GM23338 (cell line): Measurements from ENCODE around the gene MAPK12. TPM values are rescaled to one million over a fixed set of nuclear protein-coding genes. Genes with fewer than 3 reads are reported as not detected.

Source experiments
- ATAC-seq: fragments of 200-7000 bp; cut with Tn5 transposase; 3 replicates; pipeline ENCODE4 v1.9.1; 2020
- DNase-seq: peaks from one replicate; pipeline ENCODE4 v3.0.0-alpha.2; 2015; ENCODE audit warnings: low spot score
- H2AFZ ChIP-seq: fragments of 200-600 bp; sonication (generic); 2 replicates; pipeline ENCODE4 v1.8.0; 2016; ENCODE audit warnings: antibody characterized with exemption, mild to moderate bottlenecking, moderate library complexity
- H3F3A ChIP-seq: fragments of 200-600 bp; sonication (generic); replicated peaks from 2 replicates; pipeline ENCODE4 v1.8.0; 2017; ENCODE audit warnings: antibody characterized with exemption, mixed run types, low read depth
- H3K27ac ChIP-seq: fragments of 200-600 bp; sonication (generic); 2 replicates; pipeline ENCODE4 v1.6.1; 2016; ENCODE audit warnings: low read depth
- H3K27me3 ChIP-seq: fragments of 200-600 bp; sonication (generic); 2 replicates; pipeline ENCODE4 v1.8.0; 2016; ENCODE audit warnings: mild to moderate bottlenecking, mixed run types, moderate library complexity; ENCODE audit not compliant: insufficient read depth
- H3K36me3 ChIP-seq: fragments of 200-600 bp; sonication (generic); 2 replicates; pipeline ENCODE4 v1.8.0; 2016; ENCODE audit warnings: mild to moderate bottlenecking; ENCODE audit not compliant: insufficient read depth
- H3K4me1 ChIP-seq: fragments of 200-600 bp; sonication (generic); 2 replicates; pipeline ENCODE4 v1.8.0; 2016; ENCODE audit warnings: mild to moderate bottlenecking, moderate library complexity; ENCODE audit not compliant: insufficient read depth
- H3K4me2 ChIP-seq: fragments of 200-600 bp; sonication (generic); 2 replicates; pipeline ENCODE4 v1.7.1; 2017; ENCODE audit warnings: mixed run types
- H3K4me3 ChIP-seq: fragments of 200-600 bp; sonication (generic); 2 replicates; pipeline ENCODE4 v1.6.1; 2016; ENCODE audit warnings: mixed run types
- H3K79me2 ChIP-seq: fragments of 200-600 bp; sonication (generic); replicated peaks from 2 replicates; pipeline ENCODE4 v1.8.0; 2017; ENCODE audit warnings: mild to moderate bottlenecking; ENCODE audit not compliant: insufficient read depth
- H3K9me2 ChIP-seq: fragments of 200-600 bp; sonication (generic); 2 replicates; pipeline ENCODE4 v1.8.0; 2017; ENCODE audit not compliant: insufficient read depth
- H4K20me1 ChIP-seq: fragments of 200-600 bp; sonication (generic); replicated peaks from 2 replicates; pipeline ENCODE4 v1.8.0; 2017; ENCODE audit warnings: mild to moderate bottlenecking; ENCODE audit not compliant: insufficient read depth
- H3K27ac Mint-ChIP-seq: 2 replicates; pipeline ENCODE4 v1.8.0; 2020; ENCODE audit warnings: inconsistent platforms, mild to moderate bottlenecking, moderate library complexity, mixed read lengths
- H3K27me3 Mint-ChIP-seq: 3 replicates; pipeline ENCODE4 v1.8.0; 2022; ENCODE audit warnings: low read depth, mild to moderate bottlenecking, moderate library complexity, mixed read lengths, inconsistent platforms; ENCODE audit not compliant: insufficient read depth, poor library complexity
- H3K36me3 Mint-ChIP-seq: 3 replicates; pipeline ENCODE4 v1.8.0; 2021; ENCODE audit warnings: low read depth, mild to moderate bottlenecking, inconsistent platforms, moderate library complexity, mixed read lengths
- H3K4me1 Mint-ChIP-seq: 3 replicates; pipeline ENCODE4 v1.8.0; 2020; ENCODE audit warnings: mild to moderate bottlenecking, inconsistent platforms, mixed read lengths
- H3K4me3 Mint-ChIP-seq: 3 replicates; pipeline ENCODE4 v1.8.0; 2021; ENCODE audit warnings: moderate library complexity, mild to moderate bottlenecking, inconsistent platforms, mixed read lengths
- H3K9me3 Mint-ChIP-seq: 3 replicates; pipeline ENCODE4 v1.8.0; 2020; ENCODE audit warnings: moderate library complexity, mild to moderate bottlenecking, inconsistent platforms, mixed read lengths
- CREB1 ChIP-seq: fragments of 250-450 bp; sonication (Bioruptor Pico); IDR thresholded peaks from 2 replicates; pipeline ENCODE4 v1.5.0; 2020; ENCODE audit warnings: low read depth, mild to moderate bottlenecking, moderate library complexity
- EZH2 ChIP-seq: fragments of 200-600 bp; sonication (generic); IDR thresholded peaks from one replicate; pipeline ENCODE4 v1.8.0; 2017; ENCODE audit warnings: antibody characterized with exemption, mild to moderate bottlenecking, low read depth; ENCODE audit not compliant: unreplicated experiment
- EZH2phosphoT487 ChIP-seq: fragments of 200-600 bp; sonication (generic); IDR thresholded peaks from one replicate; pipeline ENCODE4 v1.8.1; 2018; ENCODE audit warnings: antibody characterized with exemption; ENCODE audit not compliant: unreplicated experiment
- JUNB ChIP-seq: IDR thresholded peaks from one replicate; pipeline ENCODE4 v1.6.1; 2016; ENCODE audit warnings: antibody characterized with exemption; ENCODE audit not compliant: unreplicated experiment
- NANOG ChIP-seq: IDR thresholded peaks from 2 replicates; pipeline ENCODE4 v1.6.1; 2016; ENCODE audit warnings: antibody characterized with exemption, borderline replicate concordance
- POLR2AphosphoS5 ChIP-seq: IDR thresholded peaks from 2 replicates; pipeline ENCODE4 v1.6.1; 2016; ENCODE audit warnings: antibody characterized with exemption, low read depth
- STAT1 ChIP-seq: IDR thresholded peaks from one replicate; pipeline ENCODE4 v1.6.1; 2016; ENCODE audit warnings: antibody characterized with exemption; ENCODE audit not compliant: unreplicated experiment
- ZNF114 ChIP-seq: fragments of 250-450 bp; sonication (Bioruptor Pico); IDR thresholded peaks from 2 replicates; pipeline ENCODE4 v1.5.0; 2020; ENCODE audit warnings: mild to moderate bottlenecking, moderate library complexity
- ZNF331 ChIP-seq: fragments of 250-450 bp; sonication (Bioruptor Pico); IDR thresholded peaks from 2 replicates; pipeline ENCODE4 v1.5.0; 2020; ENCODE audit warnings: low read depth, mild to moderate bottlenecking, moderate library complexity
- polyA plus RNA-seq: library from polyadenylated mRNA; unstranded; fragments of >200 nt; fragmentation: Nextera tagmentation; extraction: Ambion mirVana; gene quantifications from 2 replicates; pipeline ENCODE4 v1.2.1, GENCODE V29; 2016
- total RNA-seq: library from RNA; depleted of rRNA; stranded (reverse); fragments of >200 nt; shearing (Covaris generic); gene quantifications from 2 replicates; pipeline ENCODE4 v1.2.3, GENCODE V29; 2014
- TF ChIP-seq, protein P1 (sequence below): IDR thresholded peaks from one replicate; pipeline ENCODE4 v1.6.1; 2018; ENCODE audit warnings: antibody characterized with exemption; ENCODE audit not compliant: unreplicated experiment
- TF ChIP-seq, protein P2 (sequence below): IDR thresholded peaks from 2 replicates; pipeline ENCODE4 v1.6.1; 2016; ENCODE audit warnings: antibody characterized with exemption
- TF ChIP-seq, protein P3 (sequence below), 2 experiments: fragments of 200-600 bp in 1 of 2; sonication (generic) in 1 of 2; conservative IDR thresholded peaks; 2 replicates each; pipeline versions ENCODE4 v1.5.1 to v1.6.1; 2016 to 2017; ENCODE audit warnings: antibody characterized with exemption in 2 of 2, low read depth in 2 of 2, mild to moderate bottlenecking in 2 of 2, moderate library complexity in 1 of 2
- TF ChIP-seq, protein P4 (sequence below): fragments of 250-450 bp; sonication (Bioruptor Pico); IDR thresholded peaks from 2 replicates; pipeline ENCODE4 v1.5.0; 2020; ENCODE audit warnings: mild to moderate bottlenecking, moderate library complexity

The MAPK12 gene
- total and polyA plus RNA-seq, 2 experiments from 2014 or later, result 10.4 to 26.1 TPM

DNA sequence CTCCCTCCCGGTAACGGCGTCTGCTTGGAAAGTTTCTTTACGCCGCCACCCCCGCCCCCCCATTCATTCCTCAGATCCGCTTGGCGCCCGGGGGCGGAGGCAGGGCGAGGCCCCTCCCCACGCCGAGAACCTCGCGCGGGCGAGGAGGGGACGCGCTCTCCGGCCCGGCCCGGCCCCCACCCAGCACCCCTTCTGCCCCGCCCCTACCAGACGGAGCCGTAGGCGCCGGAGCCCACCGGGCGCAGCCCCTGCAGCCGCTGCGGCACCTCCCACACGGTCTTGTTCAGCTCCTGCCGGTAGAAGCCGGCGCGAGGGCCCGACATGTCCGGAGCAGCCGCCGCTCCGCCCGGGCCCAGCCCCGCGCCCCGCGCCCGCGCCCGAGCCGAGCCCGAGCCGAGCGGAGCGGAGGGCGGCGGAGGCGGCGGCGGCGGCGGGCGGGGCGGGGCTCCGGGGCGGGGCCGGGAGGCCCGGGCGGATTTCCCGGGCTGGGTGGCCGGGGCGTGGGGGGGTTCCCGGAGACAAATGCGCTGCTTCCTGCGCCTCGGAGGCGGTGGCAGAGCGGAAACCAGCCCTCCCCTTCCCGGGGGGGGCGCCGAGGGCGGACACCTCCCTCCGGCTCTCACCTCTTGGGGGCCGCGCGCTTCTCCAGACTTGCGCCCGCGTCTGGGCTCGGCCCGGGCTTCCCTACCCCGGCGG, 8.6 kb upstream of the MAPK12 start, which contains the start of gene MAPK11:
Gene MAPK11 (minus strand): TSS at position 411 of the 696 bp plus-strand sequence. CDS start 88 bp downstream, at position 323.
- Histone ChIP-seq H3K27ac (no peak within 1 kb of the TSS), H4K20me1 (no peaks in the 10 kb centered on the region; the same call in 1 of the 2 replicates), H3K9me2 (no peaks in the 10 kb centered on the region), H3K4me3 (peak within 1 kb of the TSS; percentile 63), H3K27me3 (peaks cover 61% of the 10 kb centered on the region), H3K36me3 (no peaks in the 10 kb centered on the region), H2AFZ (no peak within 1 kb of the TSS), H3K4me2 (peak within 1 kb of the TSS; percentile 86), H3K4me1 (peaks cover 6% of the 10 kb centered on the region; the same call in 1 of the 2 replicates), H3F3A (peaks cover 8% of the 10 kb centered on the region; the same call in 1 of the 2 replicates), H3K79me2 (no peaks in the 10 kb centered on the region)
- ATAC-seq (peak; percentile 4), DNase-seq (no peak)
- peaks cover 4% of the 10 kb centered on the region; the same call in 1 of the 3 replicates for H3K4me1 Mint-ChIP-seq
- H3K36me3 Mint-ChIP-seq, result peaks cover 11% of the 10 kb centered on the region
- peaks cover 43% of the 10 kb centered on the region for H3K27me3 Mint-ChIP-seq
- no peaks in the 10 kb centered on the region; the same call in 1 of the 3 replicates for H3K9me3 Mint-ChIP-seq
- peak within 1 kb of the TSS; percentile 60 for H3K4me3 Mint-ChIP-seq
- TF ChIP-seq, protein P1, sequence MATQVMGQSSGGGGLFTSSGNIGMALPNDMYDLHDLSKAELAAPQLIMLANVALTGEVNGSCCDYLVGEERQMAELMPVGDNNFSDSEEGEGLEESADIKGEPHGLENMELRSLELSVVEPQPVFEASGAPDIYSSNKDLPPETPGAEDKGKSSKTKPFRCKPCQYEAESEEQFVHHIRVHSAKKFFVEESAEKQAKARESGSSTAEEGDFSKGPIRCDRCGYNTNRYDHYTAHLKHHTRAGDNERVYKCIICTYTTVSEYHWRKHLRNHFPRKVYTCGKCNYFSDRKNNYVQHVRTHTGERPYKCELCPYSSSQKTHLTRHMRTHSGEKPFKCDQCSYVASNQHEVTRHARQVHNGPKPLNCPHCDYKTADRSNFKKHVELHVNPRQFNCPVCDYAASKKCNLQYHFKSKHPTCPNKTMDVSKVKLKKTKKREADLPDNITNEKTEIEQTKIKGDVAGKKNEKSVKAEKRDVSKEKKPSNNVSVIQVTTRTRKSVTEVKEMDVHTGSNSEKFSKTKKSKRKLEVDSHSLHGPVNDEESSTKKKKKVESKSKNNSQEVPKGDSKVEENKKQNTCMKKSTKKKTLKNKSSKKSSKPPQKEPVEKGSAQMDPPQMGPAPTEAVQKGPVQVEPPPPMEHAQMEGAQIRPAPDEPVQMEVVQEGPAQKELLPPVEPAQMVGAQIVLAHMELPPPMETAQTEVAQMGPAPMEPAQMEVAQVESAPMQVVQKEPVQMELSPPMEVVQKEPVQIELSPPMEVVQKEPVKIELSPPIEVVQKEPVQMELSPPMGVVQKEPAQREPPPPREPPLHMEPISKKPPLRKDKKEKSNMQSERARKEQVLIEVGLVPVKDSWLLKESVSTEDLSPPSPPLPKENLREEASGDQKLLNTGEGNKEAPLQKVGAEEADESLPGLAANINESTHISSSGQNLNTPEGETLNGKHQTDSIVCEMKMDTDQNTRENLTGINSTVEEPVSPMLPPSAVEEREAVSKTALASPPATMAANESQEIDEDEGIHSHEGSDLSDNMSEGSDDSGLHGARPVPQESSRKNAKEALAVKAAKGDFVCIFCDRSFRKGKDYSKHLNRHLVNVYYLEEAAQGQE, result no peak
- TF ChIP-seq ZNF114 (CRISPR knock-in tag) (no peak), POLR2AphosphoS5 (no peak), EZH2phosphoT487 (no peak), STAT1 (no peak), JUNB (no peak), EZH2 (no peak), CREB1 (CRISPR knock-in tag) (no peak), ZNF331 (CRISPR knock-in tag) (no peak), NANOG (no peak)
- TF ChIP-seq, protein P2, sequence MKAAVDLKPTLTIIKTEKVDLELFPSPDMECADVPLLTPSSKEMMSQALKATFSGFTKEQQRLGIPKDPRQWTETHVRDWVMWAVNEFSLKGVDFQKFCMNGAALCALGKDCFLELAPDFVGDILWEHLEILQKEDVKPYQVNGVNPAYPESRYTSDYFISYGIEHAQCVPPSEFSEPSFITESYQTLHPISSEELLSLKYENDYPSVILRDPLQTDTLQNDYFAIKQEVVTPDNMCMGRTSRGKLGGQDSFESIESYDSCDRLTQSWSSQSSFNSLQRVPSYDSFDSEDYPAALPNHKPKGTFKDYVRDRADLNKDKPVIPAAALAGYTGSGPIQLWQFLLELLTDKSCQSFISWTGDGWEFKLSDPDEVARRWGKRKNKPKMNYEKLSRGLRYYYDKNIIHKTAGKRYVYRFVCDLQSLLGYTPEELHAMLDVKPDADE, result no peak
- TF ChIP-seq, protein P3, sequence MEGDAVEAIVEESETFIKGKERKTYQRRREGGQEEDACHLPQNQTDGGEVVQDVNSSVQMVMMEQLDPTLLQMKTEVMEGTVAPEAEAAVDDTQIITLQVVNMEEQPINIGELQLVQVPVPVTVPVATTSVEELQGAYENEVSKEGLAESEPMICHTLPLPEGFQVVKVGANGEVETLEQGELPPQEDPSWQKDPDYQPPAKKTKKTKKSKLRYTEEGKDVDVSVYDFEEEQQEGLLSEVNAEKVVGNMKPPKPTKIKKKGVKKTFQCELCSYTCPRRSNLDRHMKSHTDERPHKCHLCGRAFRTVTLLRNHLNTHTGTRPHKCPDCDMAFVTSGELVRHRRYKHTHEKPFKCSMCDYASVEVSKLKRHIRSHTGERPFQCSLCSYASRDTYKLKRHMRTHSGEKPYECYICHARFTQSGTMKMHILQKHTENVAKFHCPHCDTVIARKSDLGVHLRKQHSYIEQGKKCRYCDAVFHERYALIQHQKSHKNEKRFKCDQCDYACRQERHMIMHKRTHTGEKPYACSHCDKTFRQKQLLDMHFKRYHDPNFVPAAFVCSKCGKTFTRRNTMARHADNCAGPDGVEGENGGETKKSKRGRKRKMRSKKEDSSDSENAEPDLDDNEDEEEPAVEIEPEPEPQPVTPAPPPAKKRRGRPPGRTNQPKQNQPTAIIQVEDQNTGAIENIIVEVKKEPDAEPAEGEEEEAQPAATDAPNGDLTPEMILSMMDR (conservative IDR thresholded peaks at IDR 0.05; ENCODE audit: low read depth in 2 of 2), result no peak
- TF ChIP-seq, protein P4, sequence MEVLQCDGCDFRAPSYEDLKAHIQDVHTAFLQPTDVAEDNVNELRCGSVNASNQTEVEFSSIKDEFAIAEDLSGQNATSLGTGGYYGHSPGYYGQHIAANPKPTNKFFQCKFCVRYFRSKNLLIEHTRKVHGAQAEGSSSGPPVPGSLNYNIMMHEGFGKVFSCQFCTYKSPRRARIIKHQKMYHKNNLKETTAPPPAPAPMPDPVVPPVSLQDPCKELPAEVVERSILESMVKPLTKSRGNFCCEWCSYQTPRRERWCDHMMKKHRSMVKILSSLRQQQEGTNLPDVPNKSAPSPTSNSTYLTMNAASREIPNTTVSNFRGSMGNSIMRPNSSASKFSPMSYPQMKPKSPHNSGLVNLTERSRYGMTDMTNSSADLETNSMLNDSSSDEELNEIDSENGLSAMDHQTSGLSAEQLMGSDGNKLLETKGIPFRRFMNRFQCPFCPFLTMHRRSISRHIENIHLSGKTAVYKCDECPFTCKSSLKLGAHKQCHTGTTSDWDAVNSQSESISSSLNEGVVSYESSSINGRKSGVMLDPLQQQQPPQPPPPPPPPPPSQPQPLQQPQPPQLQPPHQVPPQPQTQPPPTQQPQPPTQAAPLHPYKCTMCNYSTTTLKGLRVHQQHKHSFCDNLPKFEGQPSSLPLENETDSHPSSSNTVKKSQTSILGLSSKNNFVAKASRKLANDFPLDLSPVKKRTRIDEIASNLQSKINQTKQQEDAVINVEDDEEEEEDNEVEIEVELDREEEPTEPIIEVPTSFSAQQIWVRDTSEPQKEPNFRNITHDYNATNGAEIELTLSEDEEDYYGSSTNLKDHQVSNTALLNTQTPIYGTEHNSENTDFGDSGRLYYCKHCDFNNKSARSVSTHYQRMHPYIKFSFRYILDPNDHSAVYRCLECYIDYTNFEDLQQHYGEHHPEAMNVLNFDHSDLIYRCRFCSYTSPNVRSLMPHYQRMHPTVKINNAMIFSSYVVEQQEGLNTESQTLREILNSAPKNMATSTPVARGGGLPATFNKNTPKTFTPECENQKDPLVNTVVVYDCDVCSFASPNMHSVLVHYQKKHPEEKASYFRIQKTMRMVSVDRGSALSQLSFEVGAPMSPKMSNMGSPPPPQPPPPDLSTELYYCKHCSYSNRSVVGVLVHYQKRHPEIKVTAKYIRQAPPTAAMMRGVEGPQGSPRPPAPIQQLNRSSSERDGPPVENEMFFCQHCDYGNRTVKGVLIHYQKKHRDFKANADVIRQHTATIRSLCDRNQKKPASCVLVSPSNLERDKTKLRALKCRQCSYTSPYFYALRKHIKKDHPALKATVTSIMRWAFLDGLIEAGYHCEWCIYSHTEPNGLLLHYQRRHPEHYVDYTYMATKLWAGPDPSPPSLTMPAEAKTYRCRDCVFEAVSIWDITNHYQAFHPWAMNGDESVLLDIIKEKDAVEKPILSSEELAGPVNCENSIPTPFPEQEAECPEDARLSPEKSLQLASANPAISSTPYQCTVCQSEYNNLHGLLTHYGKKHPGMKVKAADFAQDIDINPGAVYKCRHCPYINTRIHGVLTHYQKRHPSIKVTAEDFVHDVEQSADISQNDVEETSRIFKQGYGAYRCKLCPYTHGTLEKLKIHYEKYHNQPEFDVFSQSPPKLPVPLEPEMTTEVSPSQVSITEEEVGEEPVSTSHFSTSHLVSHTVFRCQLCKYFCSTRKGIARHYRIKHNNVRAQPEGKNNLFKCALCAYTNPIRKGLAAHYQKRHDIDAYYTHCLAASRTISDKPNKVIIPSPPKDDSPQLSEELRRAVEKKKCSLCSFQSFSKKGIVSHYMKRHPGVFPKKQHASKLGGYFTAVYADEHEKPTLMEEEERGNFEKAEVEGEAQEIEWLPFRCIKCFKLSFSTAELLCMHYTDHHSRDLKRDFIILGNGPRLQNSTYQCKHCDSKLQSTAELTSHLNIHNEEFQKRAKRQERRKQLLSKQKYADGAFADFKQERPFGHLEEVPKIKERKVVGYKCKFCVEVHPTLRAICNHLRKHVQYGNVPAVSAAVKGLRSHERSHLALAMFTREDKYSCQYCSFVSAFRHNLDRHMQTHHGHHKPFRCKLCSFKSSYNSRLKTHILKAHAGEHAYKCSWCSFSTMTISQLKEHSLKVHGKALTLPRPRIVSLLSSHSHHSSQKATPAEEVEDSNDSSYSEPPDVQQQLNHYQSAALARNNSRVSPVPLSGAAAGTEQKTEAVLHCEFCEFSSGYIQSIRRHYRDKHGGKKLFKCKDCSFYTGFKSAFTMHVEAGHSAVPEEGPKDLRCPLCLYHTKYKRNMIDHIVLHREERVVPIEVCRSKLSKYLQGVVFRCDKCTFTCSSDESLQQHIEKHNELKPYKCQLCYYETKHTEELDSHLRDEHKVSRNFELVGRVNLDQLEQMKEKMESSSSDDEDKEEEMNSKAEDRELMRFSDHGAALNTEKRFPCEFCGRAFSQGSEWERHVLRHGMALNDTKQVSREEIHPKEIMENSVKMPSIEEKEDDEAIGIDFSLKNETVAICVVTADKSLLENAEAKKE (CRISPR knock-in tag), result no peak
- H3K27ac Mint-ChIP-seq, result no peak within 1 kb of the TSS
